Astrocyte (in vitro differentiated cells and primary cell): ENCODE measurements around the gene FRMD3. TPM values are rescaled to one million over a fixed set of nuclear protein-coding genes. Genes with fewer than 3 reads are reported as not detected.

Experiments used
- DNase-seq: peaks from one replicate; pipeline ENCODE4 v3.0.0-alpha.2; 2010; ENCODE audit warnings: low read depth
- FAIRE-seq: peaks from 2 replicates; lab custom pipeline; 2011; peaks lifted over from hg19 to GRCh38; lab: Jason Lieb, UNC
- H2AFZ ChIP-seq: 2 replicates; pipeline ENCODE4 v1.6.0; 2012; ENCODE audit warnings: low read depth, low read length, inconsistent platforms
- H3K27ac ChIP-seq: 2 replicates; pipeline ENCODE4 v1.5.1; 2011; ENCODE audit warnings: low read depth, low read length, inconsistent platforms
- H3K27me3 ChIP-seq: 2 replicates; pipeline ENCODE4 v1.6.0; 2011; ENCODE audit warnings: low read length, inconsistent platforms; ENCODE audit not compliant: insufficient read depth
- H3K36me3 ChIP-seq: 2 replicates; pipeline ENCODE4 v1.5.1; 2011; ENCODE audit warnings: low read length, inconsistent platforms; ENCODE audit not compliant: insufficient read depth
- H3K4me1 ChIP-seq: 2 replicates; pipeline ENCODE4 v1.5.1; 2011; ENCODE audit warnings: low read length, inconsistent platforms; ENCODE audit not compliant: insufficient read depth
- H3K4me2 ChIP-seq: 2 replicates; pipeline ENCODE4 v1.6.0; 2012; ENCODE audit warnings: low read length, inconsistent platforms
- H3K4me3 ChIP-seq: 2 replicates; pipeline ENCODE4 v1.5.1; 2011; ENCODE audit warnings: low read depth, mild to moderate bottlenecking, low read length, inconsistent platforms; ENCODE audit not compliant: insufficient read depth
- H3K79me2 ChIP-seq: 2 replicates; pipeline ENCODE4 v1.6.0; 2012; ENCODE audit warnings: mild to moderate bottlenecking, low read length, inconsistent platforms; ENCODE audit not compliant: insufficient read depth
- H3K9ac ChIP-seq: 2 replicates; pipeline ENCODE4 v1.6.0; 2012; ENCODE audit warnings: mild to moderate bottlenecking, low read length, inconsistent platforms
- H3K9me3 ChIP-seq: 2 replicates; pipeline ENCODE4 v1.5.1; 2012; ENCODE audit warnings: low read depth, mild to moderate bottlenecking, low read length, inconsistent platforms; ENCODE audit not compliant: insufficient read depth
- H4K20me1 ChIP-seq: 2 replicates; pipeline ENCODE4 v1.6.0; 2012; ENCODE audit warnings: low read length, inconsistent platforms; ENCODE audit not compliant: insufficient read depth
- H3K27ac Mint-ChIP-seq: one replicate; pipeline ENCODE4 v1.8.0; 2021; ENCODE audit warnings: mild to moderate bottlenecking, mixed read lengths; ENCODE audit not compliant: unreplicated experiment
- H3K27me3 Mint-ChIP-seq: one replicate; pipeline ENCODE4 v1.8.0; 2021; ENCODE audit warnings: low read depth, mixed read lengths; ENCODE audit not compliant: unreplicated experiment
- H3K36me3 Mint-ChIP-seq: one replicate; pipeline ENCODE4 v1.8.0; 2021; ENCODE audit warnings: low read depth, mixed read lengths; ENCODE audit not compliant: unreplicated experiment
- H3K4me1 Mint-ChIP-seq: one replicate; pipeline ENCODE4 v1.8.0; 2021; ENCODE audit warnings: low read depth, mixed read lengths; ENCODE audit not compliant: unreplicated experiment
- H3K4me3 Mint-ChIP-seq: one replicate; pipeline ENCODE4 v1.8.0; 2021; ENCODE audit warnings: mild to moderate bottlenecking, moderate library complexity, mixed read lengths; ENCODE audit not compliant: unreplicated experiment
- H3K9me3 Mint-ChIP-seq: one replicate; pipeline ENCODE4 v1.8.0; 2021; ENCODE audit warnings: mild to moderate bottlenecking, mixed read lengths; ENCODE audit not compliant: unreplicated experiment
- EZH2 ChIP-seq: IDR thresholded peaks from 2 replicates; pipeline ENCODE4 v1.6.1; 2012; ENCODE audit warnings: mild to moderate bottlenecking, low read length, inconsistent platforms; ENCODE audit not compliant: insufficient read depth
- total RNA-seq: library from RNA; stranded (reverse); gene quantifications from 2 replicates; pipeline ENCODE4 v1.2.1, GENCODE V29; 2021
- TF ChIP-seq, protein P1 (sequence below): IDR thresholded peaks from 2 replicates; pipeline ENCODE4 v1.5.1; 2011; ENCODE audit warnings: low read depth, mild to moderate bottlenecking, inconsistent platforms, low read length, moderate library complexity; ENCODE audit not compliant: insufficient read depth

The FRMD3 gene
- total RNA-seq, 1 donor from 2014 or later, result 0.39 TPM

GRCh38 chr9:83433846-83434245 is 104.4 kb downstream of the FRMD3 start:
- no peaks in the 10 kb centered on the region for H3K9me3 ChIP-seq
- no peak overlapping the region for H3K27ac ChIP-seq
- H4K20me1 ChIP-seq, result no peaks in the 10 kb centered on the region
- peaks cover 4% of the 10 kb centered on the region for H3K4me1 Mint-ChIP-seq
- TF ChIP-seq, protein P1, sequence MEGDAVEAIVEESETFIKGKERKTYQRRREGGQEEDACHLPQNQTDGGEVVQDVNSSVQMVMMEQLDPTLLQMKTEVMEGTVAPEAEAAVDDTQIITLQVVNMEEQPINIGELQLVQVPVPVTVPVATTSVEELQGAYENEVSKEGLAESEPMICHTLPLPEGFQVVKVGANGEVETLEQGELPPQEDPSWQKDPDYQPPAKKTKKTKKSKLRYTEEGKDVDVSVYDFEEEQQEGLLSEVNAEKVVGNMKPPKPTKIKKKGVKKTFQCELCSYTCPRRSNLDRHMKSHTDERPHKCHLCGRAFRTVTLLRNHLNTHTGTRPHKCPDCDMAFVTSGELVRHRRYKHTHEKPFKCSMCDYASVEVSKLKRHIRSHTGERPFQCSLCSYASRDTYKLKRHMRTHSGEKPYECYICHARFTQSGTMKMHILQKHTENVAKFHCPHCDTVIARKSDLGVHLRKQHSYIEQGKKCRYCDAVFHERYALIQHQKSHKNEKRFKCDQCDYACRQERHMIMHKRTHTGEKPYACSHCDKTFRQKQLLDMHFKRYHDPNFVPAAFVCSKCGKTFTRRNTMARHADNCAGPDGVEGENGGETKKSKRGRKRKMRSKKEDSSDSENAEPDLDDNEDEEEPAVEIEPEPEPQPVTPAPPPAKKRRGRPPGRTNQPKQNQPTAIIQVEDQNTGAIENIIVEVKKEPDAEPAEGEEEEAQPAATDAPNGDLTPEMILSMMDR, result no peak
- TF ChIP-seq EZH2, result no peak
- no peaks in the 10 kb centered on the region for H3K36me3 ChIP-seq
- H3K4me3 ChIP-seq, result no peak overlapping the region
- H3K27me3 ChIP-seq, result no peaks in the 10 kb centered on the region
- peaks cover 9% of the 10 kb centered on the region for H3K4me1 ChIP-seq
- H3K79me2 ChIP-seq, result no peaks in the 10 kb centered on the region
- H2AFZ ChIP-seq, result no peak overlapping the region
- no peaks in the 10 kb centered on the region for H3K36me3 Mint-ChIP-seq
- no peak overlapping the region for H3K9ac ChIP-seq
- H3K27me3 Mint-ChIP-seq, result peaks cover 4% of the 10 kb centered on the region
- peaks cover 2% of the 10 kb centered on the region for H3K9me3 Mint-ChIP-seq
- no peak overlapping the region for H3K27ac Mint-ChIP-seq
- H3K4me3 Mint-ChIP-seq, result no peak overlapping the region
- H3K4me2 ChIP-seq, result no peak overlapping the region
- FAIRE-seq (no peak), DNase-seq (no peak)

DNA sequence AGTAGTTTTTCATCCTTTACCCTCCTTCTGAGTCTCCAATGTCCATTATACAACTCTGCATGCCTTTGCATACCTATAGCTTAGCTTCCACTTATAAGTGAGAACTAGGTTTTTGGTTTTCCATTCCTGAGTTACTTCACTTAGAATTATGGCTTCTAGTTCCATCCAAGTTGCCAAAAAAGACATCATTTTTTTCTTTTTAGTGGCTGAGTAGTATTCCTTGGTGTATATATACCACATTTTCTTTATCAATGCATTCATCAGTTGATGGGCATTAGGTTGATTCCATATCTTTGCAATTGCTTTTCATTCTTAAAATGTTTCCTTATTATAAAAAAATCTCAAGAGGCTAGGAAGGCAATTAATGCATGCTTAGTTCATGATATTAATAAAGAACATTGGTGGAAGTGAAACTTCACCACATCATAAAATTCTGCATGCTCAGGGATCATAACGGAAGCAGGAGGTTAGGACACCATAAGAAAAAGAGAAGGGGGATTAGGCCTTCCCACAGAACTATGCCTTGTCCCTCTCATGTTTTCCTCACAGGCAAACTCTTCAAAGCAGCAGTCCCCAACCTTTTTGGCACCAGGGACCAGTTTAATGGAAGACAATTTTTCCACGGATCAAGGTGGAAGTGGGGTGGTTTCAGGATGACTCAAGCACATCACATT is 105.2 kb downstream of the FRMD3 start:
- peaks cover 2% of the 10 kb centered on the region for H3K9me3 Mint-ChIP-seq
- H3K27ac Mint-ChIP-seq, result no peak overlapping the region
- no peak overlapping the region for H3K4me3 Mint-ChIP-seq
- Histone ChIP-seq H3K36me3 (no peaks in the 10 kb centered on the region), H3K27me3 (no peaks in the 10 kb centered on the region), H3K4me2 (no peak overlapping the region), H3K9me3 (no peaks in the 10 kb centered on the region), H3K4me1 (peaks cover 9% of the 10 kb centered on the region), H3K79me2 (no peaks in the 10 kb centered on the region), H3K27ac (no peak overlapping the region), H4K20me1 (no peaks in the 10 kb centered on the region), H3K4me3 (no peak overlapping the region), H2AFZ (no peak overlapping the region), H3K9ac (no peak overlapping the region)
- H3K27me3 Mint-ChIP-seq, result peaks cover 4% of the 10 kb centered on the region
- FAIRE-seq (no peak), DNase-seq (no peak)
- peaks cover 4% of the 10 kb centered on the region for H3K4me1 Mint-ChIP-seq
- TF ChIP-seq EZH2, result no peak
- TF ChIP-seq, protein P1, result no peak
- no peaks in the 10 kb centered on the region for H3K36me3 Mint-ChIP-seq

GRCh38 chr9:83432104-83432627 is 106.0 kb downstream of the FRMD3 start:
- Mint-ChIP-seq H3K9me3 (peaks cover 2% of the 10 kb centered on the region), H3K4me3 (no peak overlapping the region), H3K27me3 (peaks cover 4% of the 10 kb centered on the region), H3K27ac (no peak overlapping the region), H3K36me3 (no peaks in the 10 kb centered on the region), H3K4me1 (peaks cover 4% of the 10 kb centered on the region)
- Histone ChIP-seq H3K4me3 (no peak overlapping the region), H4K20me1 (no peaks in the 10 kb centered on the region), H3K27ac (no peak overlapping the region), H3K36me3 (no peaks in the 10 kb centered on the region), H3K4me2 (peak overlapping the region; percentile 25), H3K9me3 (no peaks in the 10 kb centered on the region), H3K4me1 (peaks cover 9% of the 10 kb centered on the region), H3K9ac (no peak overlapping the region), H2AFZ (no peak overlapping the region), H3K79me2 (no peaks in the 10 kb centered on the region), H3K27me3 (no peaks in the 10 kb centered on the region)
- peak; percentile 74 for FAIRE-seq
- DNase-seq, result peak; percentile 49
- TF ChIP-seq, protein P1, result no peak
- no peak for TF ChIP-seq EZH2
